Endometrial microvascular endothelial cells (primary cell): Measurements from ENCODE around the gene CCDC183. TPM values are rescaled to one million over a fixed set of nuclear protein-coding genes. Genes with fewer than 3 reads are reported as not detected.
"Not testable (repeated sequence)": the region's sequence is repeated elsewhere in the genome, so short reads cannot be mapped to it uniquely, and the experiment has no call there.

Experiments used
- in situ Hi-C: cut with HindIII; loops from 2 replicates; pipeline ENCODE4 v1.10.0; 2017; ENCODE audit warnings: low sequenced_read_pairs, low pct_unique_long_range_greater_than_20kb; ENCODE audit errors: inconsistent ontology term
- total RNA-seq: library from RNA; depleted of rRNA; stranded (reverse); fragments of >200 nt; gene quantifications from one replicate; pipeline ENCODE4 v1.2.3, GENCODE V29; 2015; ENCODE audit errors: inconsistent ontology term

Gene CCDC183
- total RNA-seq, 1 donor from 2014 or later: not detected

GRCh38 chr9:136843801-136844740, 47.9 kb downstream of the CCDC183 start:
- in situ Hi-C loops: not testable (repeated sequence)

GRCh38 chr9:136844761-136845464, 48.8 kb downstream of the CCDC183 start:
- in situ Hi-C loops: no loop called here

- in situ Hi-C loops: no loop called here
Observed at GRCh38 chr9:136845465-136846260, 49.5 kb downstream of the CCDC183 start.

GRCh38 chr9:136846376-136847087, 50.4 kb downstream of the CCDC183 start:
- in situ Hi-C loops: no loop called here

DNA sequence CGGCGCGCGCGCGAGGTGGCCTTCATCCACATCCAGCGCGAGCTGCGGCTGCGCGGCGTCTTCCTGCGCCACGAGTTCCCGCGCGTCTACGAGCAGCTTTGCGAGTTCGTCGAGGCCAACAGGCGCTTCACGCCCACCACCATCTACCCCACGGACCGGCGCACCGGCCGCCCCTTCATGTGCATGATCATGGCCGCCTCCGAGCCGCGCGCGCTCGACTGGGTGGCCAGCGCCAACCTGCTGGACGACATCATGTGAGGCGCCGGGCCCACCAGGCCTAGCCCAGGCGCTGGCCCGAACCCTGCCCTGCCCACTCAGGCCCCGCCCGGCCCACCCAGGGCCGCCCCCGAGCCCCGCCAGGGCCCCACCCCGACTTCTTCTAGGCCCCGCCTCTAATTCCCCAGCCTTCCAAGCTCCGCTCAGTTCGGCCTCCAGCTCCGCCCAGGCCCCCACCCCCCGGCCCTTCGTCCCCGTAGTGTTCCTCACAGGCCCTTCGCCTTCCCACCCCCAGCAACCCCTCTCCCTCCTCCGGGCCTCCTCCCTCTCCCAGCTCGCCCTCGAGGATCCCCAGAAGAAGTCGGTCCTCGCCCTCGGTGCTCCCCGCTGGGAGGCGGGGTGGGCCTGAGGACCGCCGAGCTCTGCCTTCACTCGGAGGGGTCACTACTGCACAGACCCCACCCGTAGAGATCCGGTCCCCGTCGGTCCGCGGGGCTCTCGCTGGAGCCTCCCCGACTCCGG, 51.1 kb downstream of the CCDC183 start:
- in situ Hi-C loops: no loop called here

GRCh38 chr9:136847826-136848392, 51.8 kb downstream of the CCDC183 start:
- in situ Hi-C loops: no loop called here

- in situ Hi-C loops: no loop called here
Observed at GRCh38 chr9:136848393-136849037, 52.4 kb downstream of the CCDC183 start.

- in situ Hi-C loops: no loop called here
Observed at GRCh38 chr9:136849038-136849959, 53.2 kb downstream of the CCDC183 start, which contains the start of gene PHPT1. TSS of gene PHPT1 (plus strand) at chr9:136849409. CDS start at chr9:136849431, 22 bp downstream.

GRCh38 chr9:136849960-136850865, 54.1 kb downstream of the CCDC183 start:
- in situ Hi-C loops: no loop called here

- in situ Hi-C loops: no loop called here
Observed at GRCh38 chr9:136850866-136851775, 55.0 kb downstream of the CCDC183 start.

- in situ Hi-C loops: no loop called here
Observed at GRCh38 chr9:136851941-136852663, 56.0 kb downstream of the CCDC183 start, which contains the start of gene MAMDC4. TSS of gene MAMDC4 (plus strand) at chr9:136852346. CDS start at chr9:136852417, 71 bp downstream.

DNA sequence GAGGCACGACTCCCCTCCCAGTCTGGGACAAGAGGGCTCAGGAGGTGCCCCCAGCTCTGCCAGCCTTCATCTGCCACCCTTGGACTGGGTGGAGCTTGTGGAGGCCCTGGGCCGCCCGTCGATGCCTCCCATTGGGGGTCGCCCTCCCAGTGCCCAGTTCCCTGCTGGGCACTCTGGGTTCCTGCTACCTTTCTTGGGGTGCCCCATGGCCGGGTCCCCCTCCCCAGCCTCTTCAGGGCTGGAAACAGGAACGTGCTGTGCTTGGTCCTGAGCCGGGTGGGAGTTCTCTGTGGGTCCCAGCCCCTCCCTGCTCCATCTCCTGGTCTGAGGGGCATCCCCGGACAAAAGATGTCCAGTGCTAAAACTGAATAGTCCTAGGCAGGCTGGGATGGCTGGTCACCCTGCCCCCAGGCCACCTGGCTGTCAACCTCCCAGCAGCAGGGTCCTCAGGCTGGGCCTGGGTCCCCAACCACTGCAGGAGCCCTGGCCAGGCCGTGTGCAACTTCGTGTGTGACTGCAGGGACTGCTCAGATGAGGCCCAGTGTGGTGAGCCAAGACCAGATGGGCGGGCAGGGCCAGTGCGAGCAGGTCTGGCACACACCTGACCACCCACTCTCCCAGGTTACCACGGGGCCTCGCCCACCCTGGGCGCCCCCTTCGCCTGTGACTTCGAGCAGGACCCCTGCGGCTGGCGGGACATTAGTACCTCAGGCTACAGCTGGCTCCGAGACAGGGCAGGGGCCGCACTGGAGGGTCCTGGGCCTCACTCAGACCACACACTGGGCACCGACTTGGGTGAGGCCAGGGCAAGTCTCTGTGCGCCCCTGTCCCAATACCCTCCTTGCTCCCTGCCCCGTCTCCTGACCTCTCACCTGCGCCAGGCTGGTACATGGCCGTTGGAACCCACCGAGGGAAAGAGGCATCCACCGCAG, 56.8 kb downstream of the CCDC183 start:
- in situ Hi-C loops: no loop called here
